CD4-positive, alpha-beta T cell treated with Interleukin-15 for 1 hour (primary cell): ENCODE measurements around the gene TERC.
A peak's percentile ranks its signal among the peaks of the same experiment; 100 is the strongest.

Experiments used
- DNase-seq: peaks from one replicate; pipeline ENCODE4 v3.0.0-alpha.2; 2020

The TERC gene

DNA sequence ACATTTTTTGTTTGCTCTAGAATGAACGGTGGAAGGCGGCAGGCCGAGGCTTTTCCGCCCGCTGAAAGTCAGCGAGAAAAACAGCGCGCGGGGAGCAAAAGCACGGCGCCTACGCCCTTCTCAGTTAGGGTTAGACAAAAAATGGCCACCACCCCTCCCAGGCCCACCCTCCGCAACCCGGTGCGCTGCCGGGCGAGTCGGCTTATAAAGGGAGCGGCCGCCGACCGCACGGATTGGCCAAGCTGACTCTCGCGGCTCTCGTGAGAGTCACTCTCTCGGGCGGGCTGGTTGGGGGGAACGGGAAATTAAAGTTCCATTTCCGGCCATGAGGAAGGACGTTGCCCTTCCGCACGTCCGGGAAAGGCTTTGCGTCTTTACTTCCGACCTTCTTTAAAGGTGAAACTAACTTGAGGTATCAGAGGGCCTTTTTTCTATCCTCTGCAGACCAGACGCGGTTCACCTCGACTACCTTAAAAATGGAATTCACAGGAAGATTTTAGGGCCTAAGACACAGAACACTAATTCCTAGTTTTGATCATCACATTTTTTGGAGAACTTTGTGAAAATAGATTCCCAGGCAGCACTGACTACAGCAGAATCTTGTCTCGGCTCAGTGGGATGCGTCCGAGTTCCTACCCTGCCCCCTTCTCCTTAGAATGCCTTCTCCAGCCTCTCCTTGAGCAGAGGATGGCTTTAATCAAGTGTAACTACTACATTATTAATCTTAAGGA lies at the start of gene TERC:
Gene TERC, minus strand, starts transcription at position 179 of the 731 bp plus-strand sequence.
- DNase-seq: peak; percentile 96

DNA sequence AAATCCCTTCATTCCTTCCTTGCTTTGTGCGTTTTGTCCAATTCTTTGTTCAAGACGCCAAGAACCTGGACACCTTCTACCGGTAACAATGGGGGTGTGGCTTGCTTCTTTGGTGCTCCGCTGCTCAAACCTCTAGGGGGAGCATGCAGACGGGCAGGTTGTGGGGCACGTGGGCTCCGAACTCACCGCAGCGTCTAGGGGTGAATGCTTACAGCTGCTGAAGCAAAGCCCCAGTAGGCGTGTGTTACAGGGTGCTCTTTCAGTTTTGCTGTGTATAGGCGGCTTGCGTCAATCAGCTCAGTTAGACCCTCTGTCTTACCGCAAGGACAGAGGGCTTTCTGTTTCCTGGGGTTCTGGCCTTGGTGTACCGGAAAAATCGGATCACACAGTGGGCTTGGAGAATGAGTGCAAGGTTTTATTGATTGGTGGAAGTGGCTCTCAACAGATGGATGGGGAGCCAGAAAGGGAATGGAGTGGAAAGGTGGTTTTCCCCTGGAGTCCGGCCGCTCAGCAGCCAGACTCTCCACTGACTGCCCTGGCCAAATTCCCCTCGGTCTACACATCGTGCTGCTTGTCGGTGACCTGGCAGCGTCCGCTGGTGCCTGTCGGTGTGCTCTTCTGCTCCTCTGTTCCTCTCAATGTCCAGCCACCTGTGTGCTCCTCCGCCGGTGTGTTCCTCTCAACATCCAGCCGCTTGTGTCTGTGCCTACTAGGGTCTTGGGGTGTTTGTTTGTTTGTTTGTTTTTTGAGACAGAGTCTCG lies 49.1 kb upstream of the TERC start:
- peak; percentile 86 for DNase-seq

DNA sequence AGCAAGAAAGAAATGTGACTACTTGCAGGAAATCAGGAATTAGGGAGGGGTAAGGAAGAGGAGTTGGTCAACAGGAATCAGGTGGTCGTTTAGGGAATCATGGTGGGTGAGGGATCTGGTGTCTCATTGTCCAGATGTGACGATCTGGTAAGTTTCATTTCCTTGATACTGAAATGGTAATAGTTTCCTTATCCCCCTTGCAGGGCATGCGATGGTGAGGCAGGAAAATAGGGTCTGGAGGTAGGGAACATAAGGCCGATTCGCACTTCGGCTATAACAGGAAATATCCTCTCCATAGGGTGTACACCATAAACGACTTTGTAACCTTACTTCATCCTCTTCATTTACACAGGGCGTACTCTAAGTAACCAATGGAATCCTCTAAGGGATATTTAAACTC lies 48.4 kb upstream of the TERC start:
- DNase-seq: no peak

DNA sequence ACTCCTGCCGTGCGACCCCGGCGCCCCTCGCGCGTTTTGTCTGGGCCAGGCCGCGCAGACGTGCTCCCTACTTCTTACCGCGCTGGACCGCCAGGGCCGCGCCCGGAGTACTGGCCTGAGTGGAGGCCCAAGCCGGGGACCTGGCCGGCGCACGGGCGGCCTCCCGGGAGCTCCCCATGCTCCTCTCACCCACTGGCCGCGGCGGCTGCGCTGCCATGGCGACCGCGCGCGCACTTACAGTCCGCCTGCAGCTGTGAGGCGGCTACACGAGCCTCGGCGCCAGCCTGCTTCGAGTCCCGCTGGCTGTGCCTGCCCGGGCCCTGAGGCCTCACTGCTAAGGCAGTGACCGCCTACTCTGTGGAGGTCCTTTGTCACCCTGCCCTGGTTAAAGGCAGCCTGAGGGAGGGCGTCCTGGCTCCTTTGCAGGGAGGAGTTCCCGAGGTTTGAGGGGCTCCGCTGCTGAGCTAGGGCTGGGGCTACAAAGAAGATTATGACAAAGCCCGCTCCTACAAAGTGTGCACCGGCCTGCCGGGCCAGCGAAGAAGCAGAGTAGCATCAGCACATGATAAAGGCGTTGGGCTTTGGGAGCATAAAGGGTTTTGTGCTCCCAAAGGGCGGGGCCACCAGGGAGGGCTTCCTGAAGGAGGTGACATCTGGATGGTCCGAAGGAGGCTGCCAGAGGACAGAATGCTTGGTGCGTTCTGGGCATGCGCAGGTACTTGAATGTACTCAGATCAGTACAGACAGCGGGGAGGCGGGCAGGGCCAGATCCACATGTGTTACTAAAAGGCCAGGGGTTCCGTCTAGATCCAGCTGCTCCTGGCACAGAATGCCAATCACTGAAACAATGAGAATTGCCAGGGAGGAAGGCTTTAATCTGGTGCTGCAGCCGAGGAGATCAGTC lies 47.7 kb upstream of the TERC start, which contains the start of the genes LRRC34 and LRRIQ4:
Gene LRRC34, minus strand, starts transcription at position 573 of the 904 bp plus-strand sequence. Its CDS starts 356 bp downstream, at position 217.
Gene LRRIQ4, plus strand, starts transcription at position 539 of the 904 bp plus-strand sequence. CDS start 9,052 bp downstream, outside the sequence.
- DNase-seq: peak; percentile 73

DNA sequence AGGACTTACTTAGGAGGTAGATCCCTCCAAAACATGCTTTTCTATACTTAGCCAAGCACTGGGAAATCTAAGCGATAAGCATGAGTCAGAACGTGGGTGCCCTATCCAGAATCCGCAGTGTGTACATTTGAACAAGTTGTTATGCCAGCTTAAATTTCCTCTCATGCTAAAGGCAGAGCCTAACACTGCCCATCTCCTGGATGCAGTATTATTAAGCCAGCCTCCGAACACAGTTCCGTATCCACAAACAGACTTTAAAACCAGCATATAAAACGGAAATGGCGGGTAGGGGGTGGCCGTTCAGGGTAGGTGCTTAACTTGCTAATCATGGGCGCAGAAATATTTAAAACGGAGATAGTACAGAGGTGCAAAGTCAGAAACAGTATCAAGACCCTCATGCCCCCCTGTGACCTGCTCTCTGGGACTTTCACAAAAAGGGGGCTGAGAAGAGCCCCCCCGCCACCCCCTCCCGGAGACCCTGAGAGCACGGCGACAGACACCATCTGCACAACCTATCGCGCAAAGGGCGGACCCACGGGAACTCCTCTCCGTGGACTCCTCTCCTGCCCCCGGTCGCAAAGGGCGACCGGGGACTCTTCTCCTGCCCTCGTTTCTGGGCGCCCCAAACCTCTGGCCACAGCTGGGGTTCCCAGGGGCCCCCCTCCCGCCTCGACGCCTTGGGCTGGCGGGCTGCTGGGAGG lies 46.9 kb upstream of the TERC start:
- no peak for DNase-seq

DNA sequence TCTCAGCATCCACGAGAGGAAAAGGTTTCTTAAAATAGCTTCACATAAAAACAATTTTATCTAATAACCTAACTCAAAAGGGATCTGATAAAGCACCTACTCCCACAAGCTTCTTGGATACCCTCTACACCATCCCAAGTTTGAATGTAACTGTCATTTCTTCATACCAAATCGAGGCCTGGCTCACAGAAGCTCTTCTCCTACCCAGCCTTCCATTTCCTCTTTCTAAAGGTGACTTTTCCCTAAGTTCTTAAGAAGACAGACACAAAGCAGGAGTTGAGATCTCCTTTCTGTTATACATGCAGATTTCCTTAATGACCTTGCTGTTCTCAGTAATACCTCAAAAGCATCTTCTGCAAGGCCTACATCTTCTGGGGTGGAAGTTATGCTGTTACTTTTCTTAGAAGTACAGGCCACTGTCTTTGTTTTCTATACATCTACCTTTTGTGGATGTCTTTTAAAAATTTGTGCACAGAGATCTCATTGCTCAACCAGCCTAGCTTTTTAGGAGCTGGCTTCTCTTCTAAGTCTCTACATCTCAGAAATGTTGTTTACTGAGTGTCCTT lies 44.5 kb upstream of the TERC start:
- DNase-seq: no peak

DNA sequence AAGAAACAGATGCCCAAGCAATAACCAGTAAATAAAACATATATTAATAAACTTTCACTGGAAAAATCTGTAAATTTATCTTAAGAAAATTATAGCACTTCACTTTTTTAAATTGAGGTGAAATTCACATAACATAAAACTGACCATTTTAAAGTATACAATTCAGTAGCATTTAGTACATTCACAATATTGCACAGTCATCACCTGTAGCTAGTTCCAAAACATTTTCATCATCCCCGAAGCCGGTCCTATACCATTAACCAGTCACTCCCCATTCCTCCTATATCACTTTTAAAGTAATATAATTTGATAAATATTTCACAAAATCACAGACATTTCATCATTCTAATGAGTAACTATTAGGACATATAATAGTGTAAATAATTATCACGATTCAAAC lies 39.8 kb upstream of the TERC start:
- DNase-seq: no peak

DNA sequence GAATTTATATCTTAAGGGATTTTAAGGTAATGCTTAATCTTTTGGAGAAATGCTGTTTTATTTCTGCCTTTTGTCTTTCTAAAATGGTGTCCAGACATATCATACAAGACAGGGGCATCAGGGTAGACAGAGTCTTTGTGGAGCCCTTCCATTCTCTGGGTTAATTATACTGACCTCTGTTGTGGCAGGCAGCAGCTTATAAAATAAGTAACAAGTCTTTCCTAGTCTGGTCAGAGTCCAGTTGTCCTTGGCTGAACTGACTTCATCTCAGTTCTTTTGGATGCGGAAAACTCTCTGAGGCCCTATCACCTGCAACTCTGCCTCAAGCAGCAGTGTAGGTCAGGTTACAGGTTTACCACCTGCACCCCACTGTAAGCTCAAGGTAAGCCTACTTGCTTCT lies 27.5 kb upstream of the TERC start:
- DNase-seq: no peak

DNA sequence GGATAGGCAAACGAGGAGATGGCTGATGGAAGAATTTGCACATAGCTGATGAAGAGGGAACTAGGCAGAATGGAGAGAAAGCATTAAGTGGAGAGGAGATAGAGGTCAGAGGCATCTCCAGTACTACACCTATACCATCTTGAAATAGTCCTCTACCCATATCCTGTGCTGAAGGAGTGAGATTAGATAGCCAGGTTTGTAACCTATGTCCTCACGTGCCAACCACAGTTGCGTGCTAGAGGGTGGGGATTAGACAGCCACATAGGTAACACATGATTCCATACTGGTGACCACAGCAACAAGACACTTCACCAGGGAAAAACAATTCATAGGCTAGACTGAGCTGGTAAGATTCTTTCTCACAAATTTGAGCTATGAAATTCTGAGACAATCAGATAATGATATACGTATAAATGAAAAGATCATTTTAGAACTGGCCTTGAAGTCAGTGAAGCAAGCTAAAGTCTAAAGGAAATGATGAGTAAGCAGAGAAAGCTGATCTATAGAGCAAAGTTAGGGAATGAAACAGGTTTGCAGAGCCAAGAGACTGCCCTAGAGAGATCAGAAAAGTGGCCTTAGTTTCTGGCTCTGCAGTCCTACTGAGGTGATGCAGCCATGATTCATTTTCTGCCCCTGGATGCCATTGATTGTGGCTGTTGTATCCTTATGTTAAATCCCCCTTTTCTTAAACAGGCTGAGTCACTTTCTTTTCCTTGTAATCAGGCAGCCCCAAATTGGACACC lies 26.0 kb upstream of the TERC start:
- no peak for DNase-seq

DNA sequence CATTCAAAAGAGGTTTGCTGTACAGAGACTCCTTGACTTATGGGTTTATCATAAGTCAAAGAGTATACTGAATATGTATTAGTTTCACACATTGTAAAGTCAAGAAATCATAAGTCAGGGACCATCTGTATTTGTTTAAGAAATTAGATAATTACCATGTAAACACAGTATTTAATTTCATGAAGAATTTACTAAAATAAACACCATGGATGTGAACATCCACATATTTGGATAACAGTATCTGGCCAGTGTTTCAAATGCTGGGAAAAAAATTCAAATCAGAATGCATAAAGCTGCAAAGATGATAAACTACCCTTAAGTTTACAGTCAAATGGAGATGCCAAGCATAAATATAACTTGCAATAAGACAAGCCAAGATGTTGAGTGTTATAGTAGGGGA lies 25.4 kb upstream of the TERC start:
- no peak for DNase-seq

DNA sequence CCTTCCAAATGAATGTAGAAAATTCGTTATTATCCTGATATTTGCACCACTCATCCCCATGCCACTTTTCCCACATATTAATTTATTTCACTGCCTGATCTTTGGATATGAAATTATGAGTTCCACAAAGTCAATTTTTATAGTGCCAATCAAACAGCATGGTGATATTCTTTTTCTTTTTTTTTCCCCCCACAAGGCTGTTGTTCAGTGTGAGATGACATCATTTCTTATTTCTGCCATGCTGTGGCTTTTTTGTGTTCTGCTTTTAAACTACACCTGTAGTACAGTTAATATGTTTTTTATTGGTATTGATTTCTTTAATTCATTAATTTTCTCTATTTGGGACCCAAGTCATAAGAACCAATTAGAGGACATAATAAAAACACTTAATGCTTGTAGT lies 22.9 kb upstream of the TERC start:
- DNase-seq: no peak

DNA sequence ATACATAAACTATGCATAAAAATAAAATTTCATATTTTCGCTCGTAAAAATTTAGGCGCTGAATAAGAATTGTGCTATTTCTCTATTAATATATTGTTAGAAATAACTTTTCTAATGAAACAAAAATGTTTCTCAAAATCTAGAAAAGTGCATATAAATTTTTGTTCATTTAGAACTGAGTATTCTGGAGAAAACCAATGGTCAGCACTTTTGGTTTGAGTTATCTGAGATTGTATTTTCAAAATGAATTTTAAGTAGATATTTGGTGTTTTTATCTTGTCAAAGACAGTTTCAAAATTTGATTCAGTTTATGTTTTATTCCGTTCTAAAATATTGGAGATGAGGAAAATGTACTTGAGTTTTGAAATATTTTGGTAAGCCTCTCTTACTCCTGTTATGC lies 22.3 kb upstream of the TERC start:
- DNase-seq: no peak

DNA sequence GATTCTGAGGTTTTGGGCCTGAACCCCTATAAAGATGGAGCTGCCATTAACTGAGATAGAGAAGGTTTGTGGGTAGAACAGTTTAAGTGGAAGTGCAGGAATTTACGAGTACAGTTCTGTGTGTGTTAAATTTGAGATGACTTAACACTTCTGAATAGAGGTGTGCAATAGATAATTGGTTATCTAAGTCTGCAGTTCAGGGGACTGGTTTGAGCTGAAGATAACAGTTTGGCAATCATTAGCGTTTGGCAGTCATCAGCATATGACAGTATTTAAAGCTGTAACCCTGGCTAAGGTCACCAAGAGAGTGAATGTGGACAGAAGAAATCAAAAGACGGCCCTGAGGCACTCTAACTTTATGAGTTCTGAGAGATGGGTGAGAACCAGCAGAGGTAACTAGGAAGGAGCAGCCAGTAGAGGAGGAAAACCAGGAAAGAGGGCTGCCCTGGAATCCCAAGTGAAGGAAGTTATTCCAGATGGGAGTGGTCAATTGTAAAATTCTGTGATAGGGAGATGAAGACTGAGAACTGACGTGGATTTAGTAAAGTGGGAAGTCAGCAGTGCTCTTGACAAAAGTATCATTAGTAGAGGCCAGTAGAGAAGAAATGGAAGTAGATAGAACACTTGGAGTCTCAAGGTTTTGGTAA lies 16.5 kb upstream of the TERC start:
- no peak for DNase-seq

DNA sequence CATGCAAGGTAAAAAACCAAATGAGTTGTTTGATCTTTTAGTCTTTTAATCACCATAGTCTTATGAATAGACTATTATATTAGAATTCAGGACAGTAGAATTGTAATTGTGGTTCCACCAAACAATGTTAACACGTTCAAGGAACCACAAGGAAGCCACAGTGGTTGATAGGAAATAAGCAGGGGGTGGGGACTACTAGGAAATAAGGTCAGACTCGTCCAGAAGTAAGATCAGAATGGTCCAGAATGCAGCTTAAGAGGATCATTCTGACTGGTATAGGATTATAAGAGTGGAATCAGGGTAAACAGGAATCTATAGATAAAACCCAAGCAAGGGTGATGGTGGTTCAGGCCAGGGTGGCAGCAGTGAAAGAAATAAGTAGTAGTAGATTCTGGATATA lies 15.9 kb upstream of the TERC start:
- no peak for DNase-seq

DNA sequence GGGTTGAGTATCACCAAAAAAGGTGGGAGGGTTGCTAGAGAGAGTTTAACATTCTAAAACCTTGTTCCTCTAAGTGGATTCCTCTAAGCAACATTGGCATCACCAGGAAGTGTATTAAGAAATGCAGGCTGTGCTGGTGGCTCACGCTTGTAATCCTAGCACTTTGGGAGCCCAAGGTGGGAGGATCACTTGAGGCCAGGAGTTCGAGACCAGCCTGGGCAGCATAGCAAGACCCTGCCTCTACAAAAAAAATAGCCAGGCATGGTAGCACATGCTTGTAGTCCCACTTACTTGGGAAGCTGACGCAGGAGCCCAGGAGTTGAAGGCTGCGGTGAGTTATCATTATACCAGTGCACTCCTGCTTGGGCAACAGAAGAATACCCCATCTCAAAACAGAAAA lies 13.0 kb upstream of the TERC start:
- DNase-seq: no peak

DNA sequence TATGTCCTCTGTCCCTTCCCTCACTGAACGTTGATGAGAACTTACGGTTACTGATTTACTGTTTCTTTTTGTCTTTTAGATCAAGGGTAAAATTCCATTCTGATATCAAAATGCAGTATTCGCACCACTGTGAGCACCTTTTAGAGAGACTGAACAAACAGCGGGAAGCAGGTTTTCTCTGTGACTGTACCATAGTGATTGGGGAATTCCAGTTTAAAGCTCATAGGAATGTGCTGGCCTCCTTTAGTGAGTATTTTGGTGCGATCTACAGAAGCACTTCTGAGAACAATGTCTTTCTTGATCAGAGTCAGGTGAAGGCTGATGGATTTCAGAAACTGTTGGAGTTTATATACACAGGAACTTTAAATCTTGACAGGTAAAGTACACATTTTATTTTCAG lies 9.3 kb upstream of the TERC start:
- DNase-seq: no peak

DNA sequence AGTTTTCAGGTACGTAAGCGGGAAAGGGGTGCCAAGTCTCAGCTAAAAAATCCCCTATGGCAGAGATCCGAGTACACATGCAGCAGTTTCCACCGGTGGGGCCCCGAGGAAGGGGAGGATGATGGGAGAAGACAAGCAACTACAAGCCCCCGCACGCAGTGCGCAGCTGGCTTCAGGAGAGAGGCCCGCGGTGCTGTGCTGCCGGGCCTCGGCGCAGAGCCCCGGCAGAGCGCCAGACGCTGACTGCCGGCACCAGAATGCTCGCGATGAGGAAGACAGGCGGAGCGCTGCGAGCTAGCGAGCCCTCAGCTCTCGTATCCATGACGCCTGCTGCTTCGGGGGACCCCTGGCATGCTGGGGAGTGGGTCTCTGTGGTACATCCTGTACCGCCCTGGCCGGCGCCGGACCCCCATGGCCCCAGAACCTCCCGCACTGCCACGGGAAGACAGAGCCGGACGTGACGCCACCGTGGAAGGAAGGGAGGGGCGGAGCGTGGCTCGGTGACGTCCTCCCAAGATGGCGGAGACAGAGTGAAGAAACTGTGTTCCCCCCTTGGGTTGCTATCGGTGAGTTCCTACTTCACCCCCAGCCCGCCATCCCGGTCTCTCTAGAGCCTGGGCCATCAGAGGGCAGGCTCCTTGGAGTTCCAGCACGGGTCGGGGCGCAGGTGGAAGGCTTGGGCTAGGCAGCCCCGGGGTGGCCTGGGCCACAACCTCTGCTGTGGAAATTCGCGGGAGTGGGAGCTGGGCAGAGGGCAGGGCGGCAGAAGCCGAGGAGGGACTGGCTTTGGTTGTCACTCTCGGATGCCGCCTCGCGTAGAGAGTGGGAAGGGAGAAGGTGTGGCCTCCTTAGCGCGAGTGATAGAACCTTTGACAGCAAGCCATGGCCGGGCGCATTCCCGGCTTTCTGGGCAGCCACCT lies 8.3 kb upstream of the TERC start, which contains the start of gene MYNN:
Gene MYNN, plus strand, starts transcription at position 500 of the 920 bp plus-strand sequence. CDS start 900 bp downstream, outside the sequence.
- peak; percentile 90 for DNase-seq

DNA sequence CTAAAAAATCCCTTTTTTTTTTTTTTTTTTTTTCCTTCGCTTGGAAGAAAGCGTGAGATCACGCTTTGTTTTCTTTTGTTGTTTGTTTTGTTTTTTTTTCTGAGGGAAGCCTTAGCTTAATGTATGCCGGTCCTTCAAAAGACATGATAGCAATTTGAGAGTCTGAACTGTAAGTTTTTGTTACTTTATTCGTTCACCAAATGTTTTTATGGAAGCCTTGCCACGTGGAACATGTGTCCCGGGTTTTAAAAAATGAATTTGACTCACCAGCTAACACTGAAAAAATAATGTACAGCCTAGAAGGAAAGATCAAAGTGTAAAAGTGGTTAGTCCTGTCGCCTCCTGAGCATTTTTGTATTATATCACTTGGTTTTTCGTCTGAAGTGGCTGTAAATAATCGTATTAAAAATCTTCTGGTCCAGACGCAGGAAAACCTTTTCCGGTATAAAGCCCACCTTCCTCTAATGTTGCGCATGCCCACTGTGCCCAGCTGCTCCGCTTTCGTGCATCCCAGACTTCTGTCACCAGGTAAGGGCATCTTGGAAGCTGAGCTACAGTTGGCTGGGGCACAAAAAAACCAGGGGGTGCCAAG lies 7.5 kb upstream of the TERC start:
- DNase-seq: peak; percentile 72
